OCI-LY7 (cell line): ENCODE data around the gene BMAL2. TPM values are rescaled to one million over a fixed set of nuclear protein-coding genes. Genes with fewer than 3 reads are reported as not detected.

ENCODE experiments used
- BruUV-seq: library from RNA; stranded (reverse); fragments of 400-500 nt; replicated peaks from 2 replicates; lab custom pipeline; 2021; lab: Mats Ljungman, UMichigan
- CTCF ChIA-PET: fragments of 300-600 bp; sonication (Branson Sonifier 250); formaldehyde crosslinking; loops from one replicate; lab custom pipeline; 2022; ENCODE audit warnings: antibody characterized with exemption; ENCODE audit not compliant: unreplicated experiment; lab: Charles Lee
- POLR2A ChIA-PET: fragments of 300-600 bp; sonication (Branson Sonifier 250); formaldehyde crosslinking; loops from one replicate; lab custom pipeline; 2022; ENCODE audit warnings: antibody characterized with exemption; lab: Charles Lee
- DNase-seq: peaks from one replicate; pipeline ENCODE4 v3.0.0-alpha.2; 2015; ENCODE audit warnings: low spot score
- H2AFZ ChIP-seq: fragments of 200-600 bp; sonication (generic), shearing (Covaris generic); 2 replicates; pipeline ENCODE4 v1.6.1; 2014; ENCODE audit warnings: mild to moderate bottlenecking, antibody characterized with exemption, low read length, moderate library complexity
- H3K27ac ChIP-seq: fragments of 200-600 bp; sonication (generic); 2 replicates; pipeline ENCODE4 v1.5.1; 2014; ENCODE audit warnings: mixed run types, low read depth, mild to moderate bottlenecking, moderate library complexity, low read length, inconsistent platforms; ENCODE audit not compliant: poor library complexity, severe bottlenecking
- H3K36me3 ChIP-seq: fragments of 200-600 bp; sonication (generic); 2 replicates; pipeline ENCODE4 v1.6.1; 2014; ENCODE audit warnings: mild to moderate bottlenecking, antibody characterized with exemption, low read length, moderate library complexity, mixed read lengths; ENCODE audit not compliant: insufficient read depth
- H3K4me1 ChIP-seq: fragments of 200-600 bp; sonication (generic); 2 replicates; pipeline ENCODE4 v1.5.1; 2014; ENCODE audit warnings: mild to moderate bottlenecking, low read length; ENCODE audit not compliant: insufficient read depth, poor library complexity, severe bottlenecking
- H3K4me2 ChIP-seq: fragments of 200-600 bp; sonication (generic); 2 replicates; pipeline ENCODE4 v1.6.1; 2014; ENCODE audit warnings: mild to moderate bottlenecking, low read length
- H3K4me3 ChIP-seq: fragments of 200-600 bp; sonication (generic); 2 replicates; pipeline ENCODE4 v1.5.1; 2014; ENCODE audit warnings: mild to moderate bottlenecking, low read depth, low read length; ENCODE audit not compliant: poor library complexity, severe bottlenecking
- H3K79me2 ChIP-seq: fragments of 200-600 bp; sonication (generic); 2 replicates; pipeline ENCODE4 v1.6.1; 2016; ENCODE audit warnings: low read depth, mild to moderate bottlenecking, low read length, moderate library complexity, mixed read lengths; ENCODE audit not compliant: insufficient read depth
- H3K9me2 ChIP-seq: fragments of 200-600 bp; sonication (generic); 2 replicates; pipeline ENCODE4 v1.6.1; 2016; ENCODE audit warnings: mild to moderate bottlenecking, low read length, mixed read lengths; ENCODE audit not compliant: insufficient read depth
- H3K9me3 ChIP-seq: fragments of 200-600 bp; sonication (generic); 2 replicates; pipeline ENCODE4 v1.6.1; 2014; ENCODE audit warnings: mild to moderate bottlenecking, mixed run types, low read length, mixed read lengths
- H4K20me1 ChIP-seq: fragments of 200-600 bp; sonication (generic); 2 replicates; pipeline ENCODE4 v1.6.1; 2014; ENCODE audit warnings: mild to moderate bottlenecking, antibody characterized with exemption, low read length, moderate library complexity, mixed read lengths; ENCODE audit not compliant: insufficient read depth
- CTCF ChIP-seq: fragments of 200-600 bp; sonication (generic); conservative IDR thresholded peaks from 2 replicates; pipeline ENCODE4 v1.5.1; 2014; ENCODE audit warnings: mild to moderate bottlenecking, antibody characterized with exemption, low read length, moderate library complexity, mixed read lengths
- EZH2phosphoT487 ChIP-seq: fragments of 200-600 bp; sonication (generic); IDR thresholded peaks from 2 replicates; pipeline ENCODE4 v1.6.1; 2018; ENCODE audit warnings: low read depth, borderline replicate concordance, mild to moderate bottlenecking, mixed run types, antibody characterized with exemption, low read length, moderate library complexity, mixed read lengths
- intact Hi-C: fragments of 100-400 bp; cut with micrococcal nuclease; formaldehyde crosslinking; loops from one replicate; pipeline ENCODE4 v1.10.0; 2022; ENCODE audit not compliant: unreplicated experiment
- total RNA-seq, 2 experiments: library from RNA; depleted of rRNA in 1 of 2; stranded (reverse); fragments of >200 nt in 1 of 2; shearing (Covaris generic) in 1 of 2; gene quantifications; 2 replicates each; pipeline ENCODE4 v1.2.3, GENCODE V29; 2014 to 2022

The BMAL2 gene
- total RNA-seq, 2 experiments from 2014 or later, result 0.06 TPM; not detected in 1

GRCh38 chr12:27284751-27285150 lies 47.9 kb upstream of the BMAL2 start:
- no peaks in the 10 kb centered on the region for H3K36me3 ChIP-seq
- no peak overlapping the region for H2AFZ ChIP-seq
- H4K20me1 ChIP-seq, result no peaks in the 10 kb centered on the region
- ChIA-PET POLR2A (interaction anchor here (1.0 to 1.9 kb wide), 7 partner anchors 12 to 451 kb away, joined by 3 to 6 read pairs (median 4); no protein-coding TSS in a partner anchor), CTCF (interaction anchor here (0.7 kb wide), 1 partner anchor 20 kb away, joined by 3 read pairs; no protein-coding TSS in a partner anchor)
- no peaks in the 10 kb centered on the region for H3K79me2 ChIP-seq
- no peaks in the 10 kb centered on the region for H3K9me3 ChIP-seq
- H3K9me2 ChIP-seq, result no peaks in the 10 kb centered on the region
- H3K4me3 ChIP-seq, result no peak overlapping the region
- no peak overlapping the region for H3K27ac ChIP-seq
- intact Hi-C loops, result no loop called here
- BruUV-seq, result no TSS peak
- H3K4me2 ChIP-seq, result no peak overlapping the region
- DNase-seq, result no peak
- H3K4me1 ChIP-seq, result no peaks in the 10 kb centered on the region
- TF ChIP-seq CTCF, result no peak
- no peak for TF ChIP-seq EZH2phosphoT487

GRCh38 chr12:27285403-27285802 lies 47.2 kb upstream of the BMAL2 start:
- no peak overlapping the region for H2AFZ ChIP-seq
- DNase-seq, result no peak
- POLR2A ChIA-PET, result interaction anchor here (0.7 to 1.9 kb wide), 8 partner anchors 12 to 663 kb away, joined by 3 to 6 read pairs (median 4); no protein-coding TSS in a partner anchor
- H4K20me1 ChIP-seq, result no peaks in the 10 kb centered on the region
- TF ChIP-seq CTCF (no peak), EZH2phosphoT487 (no peak)
- H3K4me2 ChIP-seq, result no peak overlapping the region
- no peaks in the 10 kb centered on the region for H3K4me1 ChIP-seq
- H3K36me3 ChIP-seq, result no peaks in the 10 kb centered on the region
- no peaks in the 10 kb centered on the region for H3K79me2 ChIP-seq
- no peak overlapping the region for H3K27ac ChIP-seq
- CTCF ChIA-PET, result no interaction called here
- intact Hi-C loops, result no loop called here
- no TSS peak for BruUV-seq
- no peaks in the 10 kb centered on the region for H3K9me3 ChIP-seq
- no peak overlapping the region for H3K4me3 ChIP-seq
- H3K9me2 ChIP-seq, result no peaks in the 10 kb centered on the region

DNA sequence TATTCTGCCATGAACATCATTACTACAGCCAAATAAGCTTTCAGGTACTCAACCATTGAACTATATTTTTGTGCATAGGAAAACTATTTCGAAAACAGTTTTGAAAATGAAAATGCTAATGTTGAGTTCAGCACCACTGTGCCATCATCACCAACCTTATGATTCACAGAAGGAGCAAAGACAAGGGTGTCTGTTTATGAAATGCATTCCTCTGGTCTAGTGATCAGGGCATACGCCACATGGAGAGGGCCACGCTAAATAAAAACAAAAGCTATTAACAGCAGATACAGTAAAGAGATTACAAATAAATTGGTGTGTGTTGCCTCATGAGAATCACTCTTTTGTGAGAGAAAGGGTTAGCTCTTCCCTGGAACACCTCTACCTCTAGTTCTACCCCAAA lies 43.2 kb upstream of the BMAL2 start:
- POLR2A ChIA-PET, result interaction anchor here (0.8 kb wide), 1 partner anchor 11 kb away, joined by 3 read pairs; no protein-coding TSS in a partner anchor
- H3K4me2 ChIP-seq, result no peak overlapping the region
- BruUV-seq, result no TSS peak
- CTCF ChIA-PET, result no interaction called here
- no peaks in the 10 kb centered on the region for H3K79me2 ChIP-seq
- no peaks in the 10 kb centered on the region for H3K9me2 ChIP-seq
- H2AFZ ChIP-seq, result no peak overlapping the region
- H3K27ac ChIP-seq, result no peak overlapping the region
- intact Hi-C loops, result no loop called here
- no peak for DNase-seq
- no peaks in the 10 kb centered on the region for H3K9me3 ChIP-seq
- no peak overlapping the region for H3K4me3 ChIP-seq
- no peak for TF ChIP-seq EZH2phosphoT487
- no peak for TF ChIP-seq CTCF
- no peaks in the 10 kb centered on the region for H3K4me1 ChIP-seq
- H4K20me1 ChIP-seq, result no peaks in the 10 kb centered on the region; the same call in 1 of the 2 replicates
- no peaks in the 10 kb centered on the region for H3K36me3 ChIP-seq
